ENCODE results near the gene INPP4A.
A peak's percentile ranks its signal among the peaks of the same experiment; 100 is the strongest.

Gene INPP4A

GRCh38 chr2:98569197-98569793, 124.6 kb downstream of the INPP4A start:
- TF ChIP-seq CTCF (IDR thresholded peaks at IDR 0.05; ENCODE audit: extremely low read depth, missing control alignments) = peak; percentile 64
- peak; percentile 79 for DNase-seq (ENCODE audit: low spot score)

DNA sequence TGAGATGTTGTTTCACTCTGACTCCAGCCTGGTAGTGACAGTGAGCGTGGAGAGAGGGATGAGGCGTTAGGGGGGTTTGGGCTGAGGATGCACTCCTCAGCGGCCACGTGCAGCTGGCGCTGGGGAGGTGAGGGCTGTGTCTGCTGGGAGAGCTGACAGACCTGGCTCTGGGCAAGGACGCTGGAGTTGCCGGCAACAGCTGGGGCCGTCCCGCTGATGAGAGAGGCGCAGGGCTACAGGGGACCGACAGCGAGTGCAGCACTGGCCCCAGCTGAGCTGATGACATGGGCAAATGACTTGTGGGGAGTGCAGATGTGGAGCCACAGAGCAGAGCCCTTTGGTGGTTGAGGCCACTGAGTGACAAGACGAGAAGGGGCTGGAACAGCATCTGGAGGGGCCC, 125.3 kb downstream of the INPP4A start:
- no peak for DNase-seq (ENCODE audit: low spot score)
- no peak for TF ChIP-seq CTCF (IDR thresholded peaks at IDR 0.05; ENCODE audit: extremely low read depth, missing control alignments)

DNA sequence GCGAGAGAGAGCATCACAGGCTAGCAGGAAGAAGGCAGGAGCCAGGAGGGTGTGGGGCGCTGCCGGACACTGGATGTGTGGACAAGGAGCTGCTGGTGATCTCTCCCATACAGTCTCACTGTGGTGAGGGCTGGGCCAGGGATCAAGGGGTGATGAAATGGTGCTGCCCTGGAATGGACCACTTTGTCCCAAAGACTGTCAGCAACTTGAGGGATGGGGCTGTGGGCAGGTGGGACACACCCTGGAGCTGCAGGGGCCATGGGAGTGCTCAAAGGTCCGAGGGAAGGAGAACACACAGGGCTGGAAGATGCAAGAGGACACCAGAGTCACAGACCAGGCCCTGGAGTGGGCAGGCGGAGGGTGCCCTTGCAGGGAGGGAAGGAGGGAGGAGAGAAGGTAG, 125.7 kb downstream of the INPP4A start:
- TF ChIP-seq CTCF (IDR thresholded peaks at IDR 0.05; ENCODE audit: extremely low read depth, missing control alignments) = no peak
- DNase-seq (ENCODE audit: low spot score) = no peak

DNA sequence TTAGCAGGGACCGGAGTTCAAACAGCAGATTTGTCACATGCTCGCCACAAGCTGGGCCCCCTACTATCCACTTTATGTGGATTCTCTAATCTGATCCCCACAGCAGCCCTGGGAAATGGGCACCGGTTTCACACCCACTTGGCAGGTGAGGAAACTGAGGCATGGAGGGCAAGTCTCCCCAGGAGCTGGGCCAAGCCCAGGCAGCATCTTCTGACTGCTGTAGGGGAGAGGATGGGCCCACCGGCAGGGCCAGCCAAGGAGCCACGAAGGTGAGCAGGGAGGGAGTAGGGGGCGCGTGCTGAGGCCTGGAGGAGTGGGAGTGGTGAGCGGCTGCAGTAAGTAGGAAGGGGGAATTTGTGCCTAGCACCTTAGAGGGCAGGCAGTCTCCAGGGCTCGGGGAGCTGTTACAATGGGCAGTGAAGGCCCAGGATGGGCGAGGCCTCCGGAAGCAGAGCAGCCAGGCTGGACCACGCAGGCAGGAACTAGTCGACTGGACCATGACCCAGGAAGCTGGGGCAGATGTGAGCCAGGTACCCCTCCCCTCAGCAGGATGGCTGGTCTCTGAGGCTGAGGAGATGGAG, 126.6 kb downstream of the INPP4A start:
- TF ChIP-seq CTCF (IDR thresholded peaks at IDR 0.05; ENCODE audit: extremely low read depth, missing control alignments) = no peak
- no peak for DNase-seq (ENCODE audit: low spot score)

GRCh38 chr2:98571796-98572195, 127.1 kb downstream of the INPP4A start:
- TF ChIP-seq CTCF (IDR thresholded peaks at IDR 0.05; ENCODE audit: extremely low read depth, missing control alignments) = no peak
- no peak for DNase-seq (ENCODE audit: low spot score)

DNA sequence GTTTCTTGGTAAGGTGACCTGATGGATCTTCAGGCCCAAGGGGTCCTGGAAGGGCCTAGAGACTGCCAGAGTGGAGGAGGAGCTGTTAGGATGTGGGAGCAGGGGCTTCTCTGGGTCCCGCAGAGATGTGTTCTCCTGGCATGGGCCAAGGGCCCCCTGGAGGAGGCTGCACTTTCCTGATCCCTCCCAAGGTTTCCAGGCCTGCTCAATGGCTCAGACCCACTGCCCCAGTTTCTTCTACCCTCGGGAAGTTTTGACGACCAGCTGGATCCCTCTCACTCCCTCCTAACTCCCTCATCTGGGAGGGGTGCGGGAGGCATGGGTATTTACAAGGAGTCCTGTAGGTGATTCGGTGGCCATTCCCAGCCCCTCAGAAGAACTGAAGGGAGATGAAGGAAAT, 127.6 kb downstream of the INPP4A start:
- no peak for DNase-seq (ENCODE audit: low spot score)

DNA sequence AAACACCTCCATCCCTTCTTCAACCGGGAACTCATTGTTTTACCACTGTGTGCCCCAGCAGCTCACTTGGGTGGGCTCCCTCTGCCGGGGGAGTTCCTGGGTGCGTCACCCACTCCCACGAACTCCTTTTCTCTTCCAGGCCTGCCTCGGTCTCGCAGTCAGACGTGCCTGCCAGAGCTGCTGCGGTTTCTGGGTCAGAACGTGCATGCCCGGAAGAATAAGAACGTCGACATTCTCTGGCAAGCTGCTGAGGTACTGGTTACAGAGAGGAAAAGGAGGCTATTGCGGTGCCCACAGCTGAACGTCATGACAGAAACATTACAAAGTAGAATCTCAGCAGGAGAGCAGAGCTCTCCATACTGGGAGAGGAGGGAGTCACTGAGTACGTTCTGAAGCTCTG, 128.0 kb downstream of the INPP4A start:
- DNase-seq (ENCODE audit: low spot score) = no peak
- no peak for TF ChIP-seq CTCF (IDR thresholded peaks at IDR 0.05; ENCODE audit: extremely low read depth, missing control alignments)

More for the DNA sequence above, 127.6 kb downstream of the INPP4A start:
- TF ChIP-seq CTCF (IDR thresholded peaks at IDR 0.05; ENCODE audit: extremely low read depth, missing control alignments) = no peak
